Measurements from ENCODE around the gene ENTPD5.

ENTPD5 gene

DNA sequence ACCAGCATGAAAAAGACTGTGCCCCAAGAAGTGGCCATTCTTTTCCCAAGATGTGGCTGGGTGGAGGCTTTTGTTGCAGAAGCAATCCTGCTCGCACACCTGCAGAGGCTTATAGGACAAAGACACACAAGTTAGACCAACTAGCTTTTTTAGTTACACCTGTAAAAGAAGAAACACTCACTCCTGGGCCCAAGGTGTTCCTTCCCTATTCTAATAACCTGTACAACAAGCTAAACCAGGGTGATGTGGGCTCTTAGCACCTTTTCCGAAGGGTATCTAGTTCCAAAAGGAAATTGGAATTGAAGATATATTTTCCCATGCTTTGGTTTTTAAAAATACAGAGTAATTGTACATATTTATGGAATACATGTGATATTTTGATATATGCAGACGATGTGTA lies 31.0 kb downstream of the ENTPD5 start:
- no peak for TF ChIP-seq CTCF (IDR thresholded peaks at IDR 0.05; ENCODE audit: borderline replicate concordance, insufficient read depth, low read depth, low read length)
- H3K4me3 ChIP-seq (ENCODE audit: low read depth, low read length): no peak overlapping the region

DNA sequence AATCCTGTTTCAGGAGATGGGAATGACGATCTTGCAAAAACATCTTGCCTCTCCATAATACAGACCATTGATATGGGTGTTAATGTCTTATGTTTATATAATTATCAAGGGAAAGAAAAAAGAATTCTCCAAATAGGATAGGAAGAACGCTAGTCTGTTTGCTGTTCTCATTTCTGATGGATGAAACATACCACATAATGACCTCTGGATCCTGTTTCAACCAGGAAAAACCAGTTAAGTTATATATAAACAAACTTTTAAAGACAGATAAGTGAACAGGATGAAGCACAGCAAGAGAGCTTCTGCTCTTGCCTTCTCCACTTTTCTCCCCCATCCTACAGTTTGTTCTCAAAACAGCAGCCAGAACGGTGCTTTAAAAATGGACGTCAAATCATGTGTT lies 41.2 kb downstream of the ENTPD5 start:
- TF ChIP-seq CTCF (IDR thresholded peaks at IDR 0.05; ENCODE audit: borderline replicate concordance, insufficient read depth, low read depth, low read length): no peak
- H3K4me3 ChIP-seq (ENCODE audit: low read depth, low read length): no peak overlapping the region

DNA sequence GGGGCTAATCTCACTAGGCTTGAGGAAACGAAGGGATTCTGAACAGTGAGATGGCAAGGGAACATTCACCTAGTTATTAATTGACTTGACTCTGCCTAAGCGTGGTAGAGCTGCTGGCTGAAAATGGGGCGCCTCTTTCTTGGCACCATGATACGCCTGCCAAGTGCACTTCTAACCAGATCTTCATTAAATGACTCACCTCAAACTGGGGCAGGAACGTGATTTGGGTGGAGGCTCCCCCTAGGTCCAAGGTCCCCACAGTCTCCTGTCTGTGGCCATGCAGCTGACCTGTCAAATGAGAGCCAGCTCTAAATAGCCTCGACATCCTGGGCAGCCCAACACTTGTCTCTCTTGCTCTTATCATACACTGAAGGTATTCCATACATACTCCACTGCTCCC lies 43.0 kb downstream of the ENTPD5 start:
- no peak for TF ChIP-seq CTCF (IDR thresholded peaks at IDR 0.05; ENCODE audit: borderline replicate concordance, insufficient read depth, low read depth, low read length)
- H3K4me3 ChIP-seq (ENCODE audit: low read depth, low read length): no peak overlapping the region

GRCh38 chr14:73973497-73973896 lies 45.6 kb downstream of the ENTPD5 start:
- H3K4me3 ChIP-seq (ENCODE audit: low read depth, low read length): no peak overlapping the region
- TF ChIP-seq CTCF (IDR thresholded peaks at IDR 0.05; ENCODE audit: borderline replicate concordance, insufficient read depth, low read depth, low read length): no peak

DNA sequence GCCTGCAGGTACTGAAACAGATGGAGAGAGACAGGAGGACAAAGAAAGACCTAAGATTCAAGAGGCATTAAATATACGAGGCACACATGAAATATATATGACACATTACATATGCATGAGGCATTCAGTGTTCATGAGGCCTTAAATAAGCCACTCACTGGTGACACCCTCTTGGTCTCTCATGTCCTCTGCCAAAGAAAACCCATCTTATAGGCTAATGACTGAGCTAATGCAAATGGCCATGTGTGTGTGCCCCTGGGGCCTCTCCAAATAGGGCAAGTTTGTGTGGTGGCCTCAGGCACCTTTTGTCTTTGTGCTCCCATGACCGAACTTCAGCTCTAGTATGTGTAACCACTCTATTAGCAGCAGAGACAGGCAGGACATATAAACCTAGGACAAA lies 50.2 kb downstream of the ENTPD5 start:
- H3K4me3 ChIP-seq (ENCODE audit: low read depth, low read length): no peak overlapping the region
- no peak for TF ChIP-seq CTCF (IDR thresholded peaks at IDR 0.05; ENCODE audit: borderline replicate concordance, insufficient read depth, low read depth, low read length)

- no peak overlapping the region for H3K4me3 ChIP-seq (ENCODE audit: low read depth, low read length)
- no peak for TF ChIP-seq CTCF (IDR thresholded peaks at IDR 0.05; ENCODE audit: borderline replicate concordance, insufficient read depth, low read depth, low read length)
Observed at GRCh38 chr14:73965216-73965615, 53.9 kb downstream of the ENTPD5 start.

GRCh38 chr14:73961192-73961591 lies 57.9 kb downstream of the ENTPD5 start:
- TF ChIP-seq CTCF (IDR thresholded peaks at IDR 0.05; ENCODE audit: borderline replicate concordance, insufficient read depth, low read depth, low read length): no peak
- no peak overlapping the region for H3K4me3 ChIP-seq (ENCODE audit: low read depth, low read length)

Measured in GM12875 (cell line).